Heart left ventricle (tissue), 13 donors: ENCODE measurements around the gene CBL.

ENCODE experiments used
- CTCF ChIP-seq, 12 donors: fragments of 200-600 bp; sonication (generic) in 4 of 12; IDR thresholded peaks; one replicate each; pipeline versions ENCODE4 v1.5.0 to v1.8.0; 2018 to 2022; ENCODE audit warnings: antibody characterized with exemption in 12 of 12, mild to moderate bottlenecking in 5 of 12
- POLR2A ChIP-seq, 2 donors: fragments of 450-650 bp; IDR thresholded peaks; one replicate each; pipeline ENCODE4 v1.6.1; 2017; ENCODE audit warnings: antibody characterized with exemption in 2 of 2, mild to moderate bottlenecking in 2 of 2, moderate library complexity in 2 of 2
- donor health status: ischemic (EF 13 %, LVEDD 7.1; RV severe dilation, severe dysfunction).
- donor health status: DM: no; HTN: yes; CAD: no.
- donor health status: DM: no; HTN: no; CAD: no.
- donor health status: ischemic (EF 25% LVEDD 6.9; RV normal size, moderate dysfunction).
- donor health status: ischemic (EF 25% LVEDD 5.7; RV mildly dilated, moderate dysfunction).
- donor health status: ischemic (EF 35%, LVEDD 5.7; RV mildly dilated, moderate dysfunction).
- donor health status: nonischemic (EF 11% LVEDD 7.7; RV severe dilation, severe dysfunction).
- donor health status: DM: yes; HTN: yes; CAD: no.
- donor health status: PGD.
- donor health status: ischemic (EF 29% LVEDD 5.4; RV normal size, mild dysfunction).
- donor health status: nonischemic (EF 23%, LVEDD 6.1; RV moderate dilation, normal function).

DNA sequence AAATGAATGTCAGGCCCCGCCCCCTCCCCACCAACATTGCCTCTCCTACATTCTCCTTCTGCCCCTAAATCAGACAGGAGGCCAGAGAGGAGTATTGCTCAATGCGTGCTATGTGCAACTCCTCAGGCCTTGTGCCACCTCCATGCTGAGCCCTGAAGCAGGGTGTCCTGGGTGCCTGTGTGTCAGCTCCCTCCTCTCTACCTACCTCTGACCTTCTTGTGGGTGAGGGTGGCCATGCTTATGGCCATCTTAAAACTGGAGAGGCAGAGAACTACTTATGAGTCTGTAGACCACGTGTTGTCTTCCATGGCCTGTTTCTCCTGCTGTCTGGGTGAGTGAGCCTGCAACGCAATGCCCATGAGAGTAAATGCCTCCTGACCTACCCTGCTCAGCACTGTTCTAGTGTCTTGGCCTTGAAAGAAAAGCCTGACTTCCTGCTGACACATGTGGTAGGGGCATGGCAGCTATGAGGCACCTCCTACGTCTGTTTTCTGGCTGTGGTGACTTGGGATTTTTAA lies 100.3 kb downstream of the CBL start:
- TF ChIP-seq CTCF (IDR thresholded peaks at IDR 0.05) (no peak), POLR2A (IDR thresholded peaks at IDR 0.05) (no peak)
